ENCODE results near the gene INTS4. TPM values are rescaled to one million over a fixed set of nuclear protein-coding genes. Genes with fewer than 3 reads are reported as not detected.

INTS4 gene
- total and polyA plus RNA-seq, 11 donors: 9.5 to 23.9 (median 15.1) TPM

GRCh38 chr11:78037825-78038620, 43.6 kb upstream of the INTS4 start:
- intact Hi-C loops (cut with DNase I): no loop called here
- Histone ChIP-seq H3K4me1 (peaks cover 0 to 20% (median 10%) of the 10 kb centered on the region in 12 donors), H3K27ac (no peak overlapping the region), H3K4me3 (no peak overlapping the region), H3K36me3 (no peaks in the 10 kb centered on the region), H3K27me3 (no peaks in the 10 kb centered on the region), H3K9me3 (no peaks in the 10 kb centered on the region)
- no peak for DNase-seq
- ATAC-seq: no peak
- 82 to 91% (median 87%) methylated on average over 9 of the region's 9 CpGs for WGBS, 4 donors
- no peak for TF ChIP-seq CTCF (IDR thresholded peaks at IDR 0.05)
- TF ChIP-seq POLR2A (IDR thresholded peaks at IDR 0.05): no peak

GRCh38 chr11:78037056-78037455, 42.6 kb upstream of the INTS4 start:
- peak in 1 of 4 donors; percentile 10 for ATAC-seq

GRCh38 chr11:78036313-78036712, 41.8 kb upstream of the INTS4 start:
- Histone ChIP-seq H3K27ac (no peak overlapping the region), H3K27me3 (no peaks in the 10 kb centered on the region), H3K4me1 (peaks cover 0 to 20% (median 10%) of the 10 kb centered on the region in 12 donors), H3K4me3 (no peak overlapping the region), H3K9me3 (no peaks in the 10 kb centered on the region), H3K36me3 (no peaks in the 10 kb centered on the region)
- 85 to 90% (median 86%) methylated on average over 3 of the region's 3 CpGs for WGBS, 4 donors
- DNase-seq (no peak), ATAC-seq (no peak)
- TF ChIP-seq POLR2A (IDR thresholded peaks at IDR 0.05): no peak
- no peak for TF ChIP-seq CTCF (IDR thresholded peaks at IDR 0.05)
- intact Hi-C loops (cut with DNase I): no loop called here

More at GRCh38 chr11:78037056-78037455, 42.6 kb upstream of the INTS4 start:
- Histone ChIP-seq H3K9me3 (no peaks in the 10 kb centered on the region), H3K27ac (no peak overlapping the region), H3K4me1 (peaks cover 0 to 20% (median 10%) of the 10 kb centered on the region in 12 donors), H3K4me3 (no peak overlapping the region), H3K27me3 (no peaks in the 10 kb centered on the region), H3K36me3 (no peaks in the 10 kb centered on the region)
- no peak for DNase-seq
- WGBS, 4 donors: 62 to 68% (median 63%) methylated on average over 3 of the region's 3 CpGs
- TF ChIP-seq POLR2A (IDR thresholded peaks at IDR 0.05) (no peak), CTCF (IDR thresholded peaks at IDR 0.05) (no peak)
- intact Hi-C loops (cut with DNase I): no loop called here

GRCh38 chr11:78034623-78035022, 40.2 kb upstream of the INTS4 start:
- no peak overlapping the region for H3K27ac ChIP-seq
- H3K36me3 ChIP-seq: no peaks in the 10 kb centered on the region
- intact Hi-C loops (cut with DNase I): no loop called here
- DNase-seq: no peak
- TF ChIP-seq POLR2A (IDR thresholded peaks at IDR 0.05) (no peak), CTCF (IDR thresholded peaks at IDR 0.05) (no peak)
- no peaks in the 10 kb centered on the region for H3K27me3 ChIP-seq
- no peak for ATAC-seq
- WGBS, 4 donors: 67 to 85% (median 75%) methylated on average over 10 of the region's 10 CpGs
- no peak overlapping the region for H3K4me3 ChIP-seq
- H3K9me3 ChIP-seq: no peaks in the 10 kb centered on the region
- peaks cover 0 to 13% (median 7%) of the 10 kb centered on the region in 12 donors for H3K4me1 ChIP-seq

All from heart left ventricle (tissue), 16 donors.